Measurements from ENCODE around the gene ZNF280A.

The ZNF280A gene, protein sequence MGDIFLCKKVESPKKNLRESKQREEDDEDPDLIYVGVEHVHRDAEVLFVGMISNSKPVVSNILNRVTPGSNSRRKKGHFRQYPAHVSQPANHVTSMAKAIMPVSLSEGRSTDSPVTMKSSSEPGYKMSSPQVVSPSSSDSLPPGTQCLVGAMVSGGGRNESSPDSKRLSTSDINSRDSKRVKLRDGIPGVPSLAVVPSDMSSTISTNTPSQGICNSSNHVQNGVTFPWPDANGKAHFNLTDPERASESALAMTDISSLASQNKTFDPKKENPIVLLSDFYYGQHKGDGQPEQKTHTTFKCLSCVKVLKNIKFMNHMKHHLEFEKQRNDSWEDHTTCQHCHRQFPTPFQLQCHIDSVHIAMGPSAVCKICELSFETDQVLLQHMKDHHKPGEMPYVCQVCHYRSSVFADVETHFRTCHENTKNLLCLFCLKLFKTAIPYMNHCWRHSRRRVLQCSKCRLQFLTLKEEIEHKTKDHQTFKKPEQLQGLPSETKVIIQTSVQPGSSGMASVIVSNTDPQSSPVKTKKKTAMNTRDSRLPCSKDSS

DNA sequence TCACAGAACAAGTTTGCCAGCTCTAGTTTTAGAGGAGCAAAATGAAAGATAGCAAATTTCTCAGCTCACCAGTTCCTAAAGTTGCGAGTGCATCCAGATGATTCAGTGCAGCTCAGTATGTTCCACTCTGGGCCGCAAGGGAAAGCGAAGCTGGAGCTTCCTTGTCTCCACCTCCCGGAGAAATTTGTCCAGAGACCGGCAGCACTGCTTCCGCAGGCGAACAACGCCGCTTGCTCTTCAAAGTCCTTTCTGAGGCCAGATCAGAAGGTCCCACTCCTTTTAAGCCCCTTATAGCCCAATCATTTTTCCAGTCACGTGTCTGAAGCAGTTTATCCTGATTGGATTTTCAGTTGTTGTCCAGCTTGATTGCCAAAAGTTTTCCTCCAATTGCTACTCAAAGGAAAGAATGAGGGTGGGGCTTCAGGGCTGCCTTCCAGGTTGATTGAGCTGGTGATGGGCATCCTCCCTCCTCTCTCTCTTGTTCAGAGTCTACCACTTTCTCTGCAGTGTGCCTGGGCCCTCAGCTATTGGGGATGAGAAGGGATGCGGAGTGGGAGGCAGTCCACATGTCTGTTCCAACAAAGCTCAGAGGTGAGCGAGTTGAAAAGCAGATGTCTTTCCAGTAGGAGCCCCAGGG, at the start of gene ZNF280A:
ZNF280A (minus strand) TSS at position 251 of the 637 bp plus-strand sequence. CDS start 4,640 bp downstream, outside the sequence.
- no peak for DNase-seq

DNA sequence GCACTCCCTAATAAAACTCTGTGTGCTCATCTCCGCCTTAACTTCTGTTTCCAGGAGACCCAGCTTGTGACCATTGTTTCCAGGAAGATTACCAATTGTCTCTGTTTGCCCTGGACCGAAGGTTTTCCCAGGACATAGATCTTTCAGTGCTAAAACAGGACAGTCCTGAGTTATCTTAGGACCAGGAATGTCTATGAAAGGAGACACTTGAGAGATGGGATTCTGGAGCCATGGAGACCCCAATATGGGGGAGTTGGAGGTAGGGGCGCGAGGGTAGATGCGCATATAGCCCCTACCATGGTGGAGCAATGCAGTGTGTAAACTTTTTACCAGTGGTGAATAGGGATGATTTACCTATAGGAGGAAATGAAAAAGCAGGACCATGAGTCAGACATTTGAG, 49.1 kb upstream of the ZNF280A start:
- no peak for DNase-seq

DNA sequence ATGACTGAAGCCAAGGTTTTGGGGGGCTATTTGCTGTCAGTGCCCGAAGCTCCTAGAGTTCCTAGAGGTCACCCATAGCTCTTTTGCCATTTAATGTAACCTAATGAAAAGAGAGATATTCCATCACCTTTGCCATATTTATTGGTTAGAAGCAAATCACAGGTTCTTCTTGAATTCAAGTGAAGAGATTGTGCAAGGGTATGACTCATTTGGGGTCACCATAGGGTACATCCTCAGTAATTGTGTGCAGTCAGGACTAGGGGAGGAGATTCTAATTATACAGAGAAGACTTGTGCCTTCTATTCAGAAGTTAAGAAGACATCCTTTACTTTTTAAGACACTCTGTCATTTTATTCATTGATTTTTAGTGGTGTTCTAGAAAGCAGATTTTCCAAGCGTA, 45.9 kb upstream of the ZNF280A start:
- DNase-seq = no peak

DNA sequence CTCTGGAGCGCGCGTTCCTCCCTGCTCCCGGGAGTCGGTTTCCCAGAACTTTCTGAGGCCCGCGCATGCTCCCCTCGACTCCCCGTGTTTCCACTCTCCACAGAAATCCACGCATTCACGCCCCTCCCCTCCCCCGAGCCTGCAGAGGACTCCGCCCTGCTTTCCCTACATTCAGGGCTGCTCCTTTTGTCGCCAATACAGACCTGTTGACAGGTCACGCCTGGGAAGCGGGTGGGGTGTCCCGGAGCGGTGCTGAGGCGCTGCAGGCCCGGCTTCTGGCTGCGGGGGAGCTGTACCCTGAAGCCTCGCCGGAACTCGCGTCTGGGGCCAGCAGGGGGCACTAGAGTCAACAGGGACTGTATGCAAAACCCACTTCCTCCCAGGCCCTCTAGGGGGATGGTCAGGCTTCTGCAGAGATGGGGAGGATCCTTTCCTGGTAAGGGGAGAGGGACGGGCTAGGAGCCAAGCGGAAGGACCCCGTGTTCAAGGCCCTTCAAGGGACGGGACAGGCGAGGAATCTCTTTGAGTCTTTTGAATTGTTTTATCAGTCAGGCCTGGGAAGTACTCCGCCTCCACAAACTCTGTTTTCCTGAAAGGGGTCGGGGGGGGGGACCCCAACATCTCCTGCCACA, 39.0 kb upstream of the ZNF280A start, which contains the start of gene PRAME:
PRAME (minus strand) TSS at position 294 of the 632 bp plus-strand sequence. CDS start 2,433 bp downstream, outside the sequence.
- DNase-seq = peak; percentile 49

DNA sequence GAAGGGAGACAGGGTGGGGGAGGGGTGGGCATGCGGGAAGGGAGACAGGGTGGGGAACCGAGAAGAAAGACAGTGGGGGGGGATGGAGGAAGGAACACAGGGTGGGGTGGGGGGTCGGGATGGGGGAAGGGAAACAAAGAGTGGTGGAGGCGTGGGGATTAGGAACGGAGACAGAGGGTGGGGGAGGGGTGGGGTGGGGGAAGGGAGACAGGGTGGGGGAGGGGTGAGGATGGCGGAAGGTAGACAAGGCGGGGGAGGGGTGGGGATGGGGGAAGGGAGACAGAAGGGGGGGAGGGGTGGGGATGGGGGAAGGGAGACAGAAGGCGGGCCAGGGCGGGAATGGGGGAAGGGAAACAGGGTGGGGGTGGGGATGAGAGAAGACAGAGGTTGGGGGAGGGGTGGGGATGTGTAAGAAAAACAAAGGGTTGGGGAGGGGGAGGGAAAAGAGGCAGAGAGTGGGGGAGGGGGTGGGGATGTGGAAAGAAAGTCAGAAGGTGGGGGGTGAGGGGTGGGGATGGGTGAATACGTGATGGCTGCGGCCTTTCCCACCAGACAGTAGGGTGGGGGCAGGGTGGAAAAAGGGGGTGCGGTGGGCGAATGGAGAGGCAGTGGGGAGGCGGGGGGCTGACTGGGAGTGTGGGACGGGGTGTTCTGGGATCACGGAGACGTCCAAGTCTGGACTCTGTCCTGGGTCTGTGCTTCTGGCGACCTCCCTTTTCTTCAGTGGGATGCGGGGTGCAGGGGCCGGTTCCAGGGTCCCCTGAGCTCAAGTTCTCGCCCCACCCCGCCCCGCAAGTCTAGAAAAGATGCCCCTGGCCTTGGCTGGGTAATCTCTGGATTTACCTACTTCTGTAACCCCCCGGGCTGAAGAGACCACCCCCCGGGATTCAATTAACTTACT, 38.3 kb upstream of the ZNF280A start:
- no peak for DNase-seq

DNA sequence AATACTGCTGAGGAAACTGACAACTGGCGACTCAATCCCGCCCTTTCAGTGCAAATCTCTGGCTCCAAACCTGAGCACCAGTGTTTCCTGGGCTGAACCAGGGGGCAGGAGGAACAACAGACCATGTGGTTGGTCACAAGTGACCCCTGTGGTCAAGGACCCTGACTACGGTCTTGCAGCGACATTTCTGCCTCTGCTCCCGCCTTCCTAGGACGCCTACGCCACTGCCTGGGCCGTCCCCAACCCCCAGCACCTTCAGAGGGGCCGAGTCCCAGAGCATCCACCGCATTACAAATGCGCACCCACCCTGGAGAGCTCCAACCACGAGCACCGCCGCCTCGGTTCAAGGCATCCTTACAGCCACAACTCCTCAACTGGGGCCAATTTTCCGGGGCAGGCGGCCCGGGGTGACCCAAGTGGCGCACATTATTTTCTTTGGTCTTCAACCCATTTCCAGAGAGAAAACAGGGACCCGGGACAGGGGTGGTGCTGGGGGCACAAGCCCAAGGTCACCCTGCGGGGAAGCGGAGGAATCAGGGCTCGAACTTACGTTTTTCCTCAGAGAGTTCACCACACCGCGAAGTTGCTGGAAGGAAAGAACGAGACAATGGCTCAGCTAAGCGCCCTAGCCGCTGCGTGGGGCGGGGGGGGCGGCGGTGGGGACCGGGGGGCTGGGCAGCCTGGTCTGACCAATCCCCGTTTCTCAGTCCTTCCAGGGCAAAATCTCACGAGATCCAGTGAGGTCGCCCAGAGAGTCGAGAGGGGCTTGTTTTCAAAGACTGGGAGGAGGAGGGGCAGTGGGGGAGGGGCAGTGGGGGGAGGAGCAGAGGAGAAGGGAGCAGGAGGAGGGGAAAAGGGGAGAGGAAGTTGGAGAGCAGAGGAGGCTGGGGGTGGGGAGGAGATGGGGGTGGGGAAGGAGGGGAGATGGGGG, 37.2 kb upstream of the ZNF280A start:
- DNase-seq = peak; percentile 10

DNA sequence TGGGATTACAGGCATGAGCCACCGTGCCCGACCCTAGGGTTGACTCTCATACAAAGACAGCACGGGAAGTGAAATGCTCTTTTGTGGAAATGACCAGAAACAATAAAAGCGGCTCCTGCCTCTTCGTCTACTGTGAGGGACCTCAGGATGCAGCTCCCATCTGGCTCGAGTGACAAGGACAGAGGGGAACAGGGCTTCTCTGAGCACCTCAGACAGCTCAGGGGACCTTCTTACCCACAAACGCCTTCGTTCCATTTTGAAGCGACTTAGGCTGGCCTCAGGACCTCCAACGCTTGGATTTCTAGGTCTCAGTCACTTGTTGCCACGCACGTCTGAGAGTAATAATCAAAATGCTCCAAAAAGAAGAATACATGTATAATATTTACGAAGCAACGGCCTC, 36.5 kb upstream of the ZNF280A start:
- DNase-seq = no peak

DNA sequence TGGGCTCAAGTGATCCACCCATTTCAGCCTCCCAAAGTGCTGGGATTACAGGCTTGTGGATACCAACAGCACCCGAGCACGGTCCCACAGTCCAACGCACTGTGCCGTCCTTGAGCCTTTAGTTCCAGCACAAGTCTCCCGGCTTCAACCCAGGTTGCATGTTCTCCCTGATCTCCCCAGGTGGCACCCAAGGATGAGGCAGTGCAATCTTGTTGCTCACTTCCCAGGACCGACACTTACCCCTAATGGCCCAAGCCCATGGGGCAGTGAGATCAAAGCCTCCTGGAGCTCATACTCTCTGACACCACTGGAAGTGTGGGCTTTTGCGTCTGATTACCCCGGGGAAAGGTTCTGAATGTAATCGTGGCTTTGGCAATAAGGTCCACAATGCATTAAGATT, 35.5 kb upstream of the ZNF280A start:
- no peak for DNase-seq

DNA sequence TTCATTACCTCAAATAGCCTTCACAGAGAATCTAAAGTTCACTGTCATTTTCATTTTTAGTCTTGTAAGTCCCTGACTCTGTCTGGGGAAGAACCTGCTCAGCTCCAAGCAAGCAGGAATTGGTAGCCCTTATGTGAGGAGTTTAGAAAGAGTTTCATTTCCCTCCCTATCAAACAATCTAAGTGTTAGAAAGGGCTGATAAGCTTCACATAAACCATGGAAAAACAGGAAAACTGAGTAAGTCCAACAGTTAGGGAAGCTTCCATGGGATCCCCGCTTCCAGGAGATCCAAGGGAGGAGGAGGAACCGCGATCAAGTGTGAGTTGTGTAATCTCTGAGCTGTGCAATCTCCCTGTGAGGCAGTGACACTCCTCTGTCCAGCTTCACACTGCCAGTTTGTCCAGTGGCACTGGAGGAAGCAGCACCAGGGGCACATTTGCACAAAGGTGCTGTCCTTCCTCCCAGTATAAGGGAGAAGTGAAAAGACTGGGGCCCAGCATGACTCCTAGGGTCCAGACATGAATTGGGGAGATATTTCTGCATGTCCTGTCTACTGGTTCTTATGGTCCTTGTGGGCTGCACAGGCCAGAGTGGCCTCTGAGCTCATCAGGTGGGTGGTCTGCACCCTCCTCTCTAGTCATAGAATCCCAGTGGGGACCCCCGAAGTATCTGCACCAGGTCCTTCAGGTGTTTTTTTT, 34.7 kb upstream of the ZNF280A start:
- no peak for DNase-seq

DNA sequence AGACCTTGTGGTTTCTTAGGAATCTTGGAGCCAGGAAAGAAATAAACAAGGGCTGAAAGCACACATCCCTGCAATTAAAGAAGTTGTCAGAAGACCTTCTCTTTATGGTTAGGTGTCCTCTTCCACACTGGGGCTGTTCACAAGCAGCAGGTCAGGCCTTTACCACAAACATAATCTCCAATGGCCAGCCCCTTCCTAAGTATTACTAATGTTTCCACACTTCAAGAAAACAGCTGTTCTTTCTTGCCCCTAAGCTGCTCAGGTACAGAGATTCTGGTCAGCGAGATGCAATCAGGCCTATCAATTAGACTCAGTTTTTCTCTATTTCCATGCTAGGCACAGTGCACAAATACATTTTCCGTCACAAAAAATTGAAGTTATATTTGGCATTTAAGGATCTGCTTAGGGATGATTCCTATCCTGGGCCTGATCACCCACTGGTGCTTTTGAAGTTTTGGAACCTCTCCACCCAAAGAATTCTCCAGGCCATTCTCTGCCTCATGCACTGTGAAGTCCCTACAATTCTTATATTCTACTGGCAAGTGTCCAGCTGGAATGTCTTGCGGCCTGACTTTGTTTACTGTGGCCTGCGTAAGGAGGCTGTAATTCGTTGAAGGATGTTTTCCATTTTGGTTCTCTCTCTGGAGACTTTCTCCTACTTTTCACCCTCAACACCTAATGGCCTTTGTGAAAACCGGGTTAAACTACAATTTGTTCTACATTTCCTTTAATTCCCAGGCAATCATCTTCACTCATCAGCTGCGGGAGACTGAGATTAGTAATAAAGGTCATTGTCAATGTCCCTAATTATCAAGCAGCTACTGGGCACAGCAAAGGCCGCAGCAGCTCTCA, 33.9 kb upstream of the ZNF280A start:
- DNase-seq = no peak

DNA sequence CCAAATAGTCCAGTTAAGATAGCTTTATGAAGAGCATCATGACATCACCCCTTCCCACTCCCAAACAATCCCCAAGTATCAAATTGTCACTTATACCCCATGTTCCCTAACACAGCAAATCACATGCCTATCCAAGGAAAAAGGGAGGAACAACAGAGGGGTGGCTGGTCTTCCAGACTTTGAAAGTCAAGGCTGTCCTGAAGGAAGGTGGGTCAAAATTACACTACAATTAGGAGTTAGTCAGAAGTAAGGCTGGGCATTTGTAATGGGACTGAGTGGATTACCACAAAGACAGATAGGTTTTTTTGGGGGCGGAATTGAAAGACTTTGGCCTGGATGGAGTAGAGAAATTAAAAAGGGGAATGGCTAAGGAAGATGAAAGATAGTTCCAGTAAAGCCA, 33.1 kb upstream of the ZNF280A start:
- no peak for DNase-seq

DNA sequence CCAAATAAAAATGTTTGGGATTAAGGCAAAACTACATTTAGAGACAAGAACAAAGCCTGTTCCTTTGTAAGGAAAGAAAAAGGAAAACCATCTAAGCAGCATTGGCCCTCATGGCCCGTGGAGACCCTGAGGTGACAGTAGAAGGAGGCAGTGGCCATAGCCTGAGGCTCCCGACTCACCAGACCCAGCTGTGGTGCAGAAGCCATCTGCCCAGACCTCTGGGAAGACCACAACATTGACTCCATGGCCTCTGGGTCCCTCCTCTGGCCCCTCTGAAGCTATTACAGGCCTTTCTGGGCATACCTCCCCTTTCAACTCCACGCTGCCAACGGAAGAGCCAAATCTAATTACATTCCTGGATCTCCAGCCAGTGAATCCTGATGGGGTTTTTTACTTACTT, 32.6 kb upstream of the ZNF280A start:
- DNase-seq = no peak

DNA sequence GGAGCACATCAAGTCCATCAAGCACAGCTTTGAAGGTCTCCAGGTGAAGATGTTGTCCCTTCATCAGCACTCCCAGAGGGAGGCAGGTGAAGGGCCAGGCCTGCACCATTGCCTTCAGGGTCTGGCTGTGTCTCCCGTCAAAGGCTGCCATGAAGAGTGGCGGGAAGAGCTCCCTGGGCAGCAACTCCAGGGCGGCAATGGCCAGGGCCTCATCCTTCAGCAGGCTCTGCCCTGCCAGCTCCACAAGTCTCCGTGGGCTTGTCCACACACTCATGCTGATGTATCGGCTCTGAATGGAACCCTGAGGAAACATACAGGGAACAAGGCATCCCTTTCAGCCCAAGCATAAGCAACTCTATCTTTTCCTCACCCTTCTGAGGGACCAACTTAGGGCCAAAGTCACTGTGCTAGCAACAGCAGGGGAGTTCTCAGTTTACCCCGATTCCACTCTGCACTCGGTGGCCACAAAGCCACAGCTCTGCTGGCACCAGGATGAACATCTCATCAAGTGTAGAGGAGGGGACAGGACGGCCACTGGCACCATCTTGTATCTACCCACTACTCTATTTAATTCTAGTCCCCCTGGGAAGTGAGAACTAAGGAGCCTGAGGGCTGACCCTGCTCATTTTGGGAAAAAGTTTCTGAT, 30.8 kb upstream of the ZNF280A start:
- no peak for DNase-seq

DNA sequence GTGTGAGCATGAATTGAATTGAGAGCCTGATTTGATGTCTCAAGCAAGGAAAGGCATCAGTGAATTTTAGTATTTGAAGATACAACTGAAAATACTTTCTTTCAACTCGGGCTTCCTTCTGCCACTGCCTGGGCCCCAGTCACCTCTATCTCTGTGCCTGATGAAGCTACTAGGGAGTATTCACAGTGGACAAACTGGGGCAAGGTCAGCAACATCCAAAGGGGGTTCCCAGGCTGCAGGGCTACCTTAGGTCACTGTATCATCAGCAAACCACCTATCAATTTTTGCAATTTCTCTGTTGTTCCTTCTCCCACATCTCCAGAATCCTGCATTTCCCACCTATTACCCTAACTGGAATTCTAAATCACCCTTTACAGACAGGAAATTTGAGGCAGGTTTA, 28.8 kb upstream of the ZNF280A start:
- no peak for DNase-seq

DNA sequence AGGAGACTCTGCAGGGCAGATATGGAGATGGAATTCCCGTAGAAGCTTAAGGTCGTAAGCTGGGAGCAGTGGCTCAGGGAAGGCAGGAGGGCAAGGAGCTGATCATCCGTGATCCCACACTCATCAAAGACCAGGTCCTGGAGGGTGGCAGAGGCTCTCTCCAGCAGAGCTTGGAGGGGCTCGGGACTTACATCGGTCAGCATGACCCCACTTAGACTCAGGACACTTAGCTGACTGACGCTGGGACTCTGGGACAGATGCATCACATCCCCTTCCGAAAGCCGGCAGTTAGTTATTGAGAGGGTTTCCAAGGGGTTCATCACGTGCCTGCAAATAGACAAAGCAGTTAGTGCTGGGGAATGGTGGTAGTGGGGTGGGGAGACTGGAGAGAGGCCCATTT, 28.2 kb upstream of the ZNF280A start:
- no peak for DNase-seq

DNA sequence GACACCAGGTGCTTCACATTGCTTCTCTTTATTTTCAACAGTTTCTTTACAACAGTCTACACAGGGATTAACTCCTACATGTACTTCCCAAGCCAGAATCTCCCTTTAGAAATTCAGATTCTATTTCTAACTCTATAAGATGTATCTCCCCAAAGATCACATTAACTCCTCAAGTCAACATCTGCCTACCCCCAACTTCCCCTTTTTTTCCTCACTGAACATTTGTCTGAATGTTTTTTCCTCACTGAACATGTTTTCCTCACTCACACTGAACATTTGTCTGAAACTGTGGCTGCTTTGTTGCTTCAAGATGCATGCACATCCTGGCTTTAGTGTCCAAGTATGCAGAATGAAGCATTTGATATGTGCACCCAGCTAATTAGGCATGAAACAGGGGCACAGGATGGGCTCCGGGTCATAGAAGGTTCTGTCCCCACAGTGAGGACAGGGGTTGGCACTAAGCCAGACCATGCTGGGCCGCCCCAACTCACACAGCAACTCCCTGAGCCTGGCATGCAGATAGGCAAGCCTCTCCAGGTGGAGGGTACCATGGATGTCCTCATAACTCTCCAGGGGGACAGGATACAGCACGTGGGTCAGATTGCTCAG, 27.7 kb upstream of the ZNF280A start:
- no peak for DNase-seq

DNA sequence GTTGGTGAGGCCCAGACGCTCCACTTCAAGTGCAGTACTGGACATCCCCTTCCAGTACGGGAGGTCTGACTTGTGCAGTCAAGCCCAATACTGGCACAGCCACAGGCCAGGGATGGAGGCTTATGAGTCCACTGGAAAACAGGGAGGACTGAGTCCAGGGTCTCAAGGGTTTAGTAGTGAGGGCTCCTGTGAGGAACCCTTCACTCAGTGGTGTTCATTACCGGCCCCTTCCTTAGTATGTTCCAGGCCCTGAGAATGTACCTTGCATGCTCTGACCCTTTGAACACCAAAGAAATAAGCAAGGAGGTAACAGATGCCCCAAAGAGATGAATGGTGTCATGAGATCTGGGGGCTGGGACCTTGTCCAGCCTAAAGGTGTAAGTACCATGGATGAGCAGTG, 27.2 kb upstream of the ZNF280A start:
- DNase-seq = no peak

DNA sequence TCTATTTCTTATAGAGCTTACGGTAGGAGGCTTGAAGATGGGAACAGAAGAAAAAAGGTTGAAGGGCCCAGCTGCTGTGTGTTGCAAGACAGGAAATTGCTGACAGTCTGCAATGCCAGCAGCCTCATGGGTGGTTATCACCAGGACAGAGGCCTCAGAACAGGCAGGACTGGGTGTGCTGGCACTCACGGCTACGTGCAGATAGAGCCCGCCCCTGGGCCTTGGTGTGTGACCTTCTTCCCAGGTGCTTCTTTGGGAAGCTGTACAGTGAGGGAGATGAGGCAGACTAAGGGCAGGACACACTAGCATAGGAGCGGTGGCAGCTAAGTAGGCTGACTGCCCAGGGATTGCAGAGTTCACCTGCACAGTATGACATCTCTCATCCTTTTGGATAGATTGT, 26.4 kb upstream of the ZNF280A start:
- no peak for DNase-seq

DNA sequence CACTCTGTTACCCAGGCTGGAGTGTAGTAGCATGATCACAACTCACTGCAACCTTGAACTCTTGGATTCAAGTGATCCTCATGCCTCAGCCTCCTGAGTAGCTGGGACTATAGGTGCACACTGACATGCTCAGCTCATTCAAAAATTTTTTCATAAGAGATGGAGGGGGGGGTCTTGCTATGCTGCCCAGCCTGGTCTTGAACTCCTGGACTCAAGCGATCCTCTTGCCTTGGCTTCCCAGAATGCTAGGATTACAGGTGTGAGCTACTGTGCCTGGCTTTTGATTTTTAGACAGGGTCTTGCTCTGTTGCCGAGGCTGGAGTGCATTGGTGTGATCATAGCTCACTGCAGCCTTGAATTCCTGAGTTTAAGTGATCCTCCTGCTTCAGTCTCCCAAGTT, 25.0 kb upstream of the ZNF280A start:
- no peak for DNase-seq
